Measurements from ENCODE around the gene TBX15.

TBX15 gene

GRCh38 chr1:118973032-118973431, 15.1 kb downstream of the TBX15 start:
- H4K20me1 ChIP-seq (ENCODE audit: insufficient read depth): no peaks in the 10 kb centered on the region
- TF ChIP-seq CTCF (conservative IDR thresholded peaks at IDR 0.05; ENCODE audit: low read depth, low read length): no peak
- H3K27ac ChIP-seq: no peak overlapping the region
- no peak overlapping the region for H2AFZ ChIP-seq (ENCODE audit: low read depth)
- no peak overlapping the region for H3K4me2 ChIP-seq
- H3K9ac ChIP-seq: no peak overlapping the region
- H3K4me3 ChIP-seq (IDR thresholded peaks at IDR 0.05; ENCODE audit: insufficient read depth, low read depth, low read length): no peak overlapping the region
- no peaks in the 10 kb centered on the region for H3K36me3 ChIP-seq (ENCODE audit: insufficient read depth)
- H3K27me3 ChIP-seq (ENCODE audit: insufficient read depth, low read depth): no peaks in the 10 kb centered on the region
- no peaks in the 10 kb centered on the region for H3K79me2 ChIP-seq (ENCODE audit: insufficient read depth, low read depth)
- H3K4me1 ChIP-seq (ENCODE audit: low read depth, poor library complexity, severe bottlenecking): peaks cover 54% of the 10 kb centered on the region

GRCh38 chr1:118970451-118970850, 17.7 kb downstream of the TBX15 start:
- Histone ChIP-seq H3K36me3 (ENCODE audit: insufficient read depth) (no peaks in the 10 kb centered on the region), H3K4me2 (peak overlapping the region; percentile 79), H3K27me3 (ENCODE audit: insufficient read depth, low read depth) (no peaks in the 10 kb centered on the region), H3K4me1 (ENCODE audit: low read depth, poor library complexity, severe bottlenecking) (peaks cover 80% of the 10 kb centered on the region), H3K4me3 (IDR thresholded peaks at IDR 0.05; ENCODE audit: insufficient read depth, low read depth, low read length) (no peak overlapping the region), H2AFZ (ENCODE audit: low read depth) (peak overlapping the region; percentile 41; the same call in 1 of the 2 replicates), H4K20me1 (ENCODE audit: insufficient read depth) (no peaks in the 10 kb centered on the region), H3K27ac (peak overlapping the region; percentile 92), H3K9ac (peak overlapping the region; percentile 53; the same call in 1 of the 2 replicates), H3K79me2 (ENCODE audit: insufficient read depth, low read depth) (no peaks in the 10 kb centered on the region)
- TF ChIP-seq CTCF (conservative IDR thresholded peaks at IDR 0.05; ENCODE audit: low read depth, low read length): no peak

GRCh38 chr1:118963456-118964430, 24.4 kb downstream of the TBX15 start:
- no peak for TF ChIP-seq CTCF (conservative IDR thresholded peaks at IDR 0.05; ENCODE audit: low read depth, low read length)
- 0 out of 2 replicates have a peak overlapping the region, but pooled peaks have one; percentile 17 for H3K4me2 ChIP-seq
- H3K27ac ChIP-seq: no peak overlapping the region
- peaks cover 59% of the 10 kb centered on the region for H3K4me1 ChIP-seq (ENCODE audit: low read depth, poor library complexity, severe bottlenecking)
- no peaks in the 10 kb centered on the region for H4K20me1 ChIP-seq (ENCODE audit: insufficient read depth)
- no peaks in the 10 kb centered on the region for H3K36me3 ChIP-seq (ENCODE audit: insufficient read depth)
- H3K79me2 ChIP-seq (ENCODE audit: insufficient read depth, low read depth): no peaks in the 10 kb centered on the region
- H3K9ac ChIP-seq: no peak overlapping the region
- no peaks in the 10 kb centered on the region for H3K27me3 ChIP-seq (ENCODE audit: insufficient read depth, low read depth)
- no peak overlapping the region for H3K4me3 ChIP-seq (IDR thresholded peaks at IDR 0.05; ENCODE audit: insufficient read depth, low read depth, low read length)
- no peak overlapping the region; the same call in 1 of the 2 replicates for H2AFZ ChIP-seq (ENCODE audit: low read depth)

- H3K79me2 ChIP-seq (ENCODE audit: insufficient read depth, low read depth): no peaks in the 10 kb centered on the region
- no peak overlapping the region for H3K4me3 ChIP-seq (IDR thresholded peaks at IDR 0.05; ENCODE audit: insufficient read depth, low read depth, low read length)
- 0 out of 2 replicates have a peak overlapping the region, but pooled peaks have one; percentile 17 for H3K4me2 ChIP-seq
Observed at GRCh38 chr1:118963138-118963455, 25.0 kb downstream of the TBX15 start.

More at GRCh38 chr1:118963138-118963455, 25.0 kb downstream of the TBX15 start:
- no peak overlapping the region for H3K9ac ChIP-seq
- H3K27me3 ChIP-seq (ENCODE audit: insufficient read depth, low read depth): no peaks in the 10 kb centered on the region
- no peak overlapping the region for H2AFZ ChIP-seq (ENCODE audit: low read depth)
- H4K20me1 ChIP-seq (ENCODE audit: insufficient read depth): no peaks in the 10 kb centered on the region
- H3K4me1 ChIP-seq (ENCODE audit: low read depth, poor library complexity, severe bottlenecking): peaks cover 53% of the 10 kb centered on the region
- no peak overlapping the region for H3K27ac ChIP-seq
- TF ChIP-seq CTCF (conservative IDR thresholded peaks at IDR 0.05; ENCODE audit: low read depth, low read length): no peak
- H3K36me3 ChIP-seq (ENCODE audit: insufficient read depth): no peaks in the 10 kb centered on the region

Measured in KMS-11 (cell line).